ENCODE data around the gene CNOT6.

The CNOT6 gene

GRCh38 chr5:180601591-180602480 lies 107.7 kb downstream of the CNOT6 start:
- H3K4me3 ChIP-seq = no peak overlapping the region
- H3K27ac ChIP-seq = no peak overlapping the region
- H3K4me1 ChIP-seq = no peaks in the 10 kb centered on the region
- no peak for TF ChIP-seq CTCF (IDR thresholded peaks at IDR 0.05)
- no peaks in the 10 kb centered on the region for H3K36me3 ChIP-seq
- intact Hi-C loops (cut with DNase I; ENCODE audit: low total_unique reads) = no loop called here
- H3K27me3 ChIP-seq = peaks cover 0 to 10% of the 10 kb centered on the region in 2 donors
- peak; percentile 13 to 48 for DNase-seq
- no peaks in the 10 kb centered on the region for H3K9me3 ChIP-seq

- no peak overlapping the region for H3K4me3 ChIP-seq
- peak; percentile 8 to 16 for DNase-seq
- intact Hi-C loops (cut with DNase I; ENCODE audit: low total_unique reads) = no loop called here
- TF ChIP-seq CTCF (IDR thresholded peaks at IDR 0.05) = no peak
- H3K27me3 ChIP-seq = peaks cover 0 to 10% of the 10 kb centered on the region in 2 donors
- H3K9me3 ChIP-seq = no peaks in the 10 kb centered on the region
- no peaks in the 10 kb centered on the region for H3K4me1 ChIP-seq
- H3K36me3 ChIP-seq = no peaks in the 10 kb centered on the region
- H3K27ac ChIP-seq = no peak overlapping the region
These were observed 108.4 kb downstream of the CNOT6 start for GRCh38 chr5:180602481-180603075.

GRCh38 chr5:180603076-180603594 lies 109.0 kb downstream of the CNOT6 start:
- Histone ChIP-seq H3K4me1 (no peaks in the 10 kb centered on the region), H3K27ac (no peak overlapping the region), H3K27me3 (peaks cover 0 to 8% of the 10 kb centered on the region in 2 donors), H3K36me3 (no peaks in the 10 kb centered on the region), H3K4me3 (no peak overlapping the region), H3K9me3 (no peaks in the 10 kb centered on the region)
- intact Hi-C loops (cut with DNase I; ENCODE audit: low total_unique reads) = no loop called here
- peak in 1 of 2 donors; percentile 19 for DNase-seq
- TF ChIP-seq CTCF (IDR thresholded peaks at IDR 0.05) = no peak

GRCh38 chr5:180604271-180604670 lies 110.1 kb downstream of the CNOT6 start:
- TF ChIP-seq CTCF (IDR thresholded peaks at IDR 0.05) = no peak
- Histone ChIP-seq H3K27me3 (peaks cover 0 to 8% of the 10 kb centered on the region in 2 donors), H3K4me1 (no peaks in the 10 kb centered on the region), H3K36me3 (no peaks in the 10 kb centered on the region), H3K4me3 (no peak overlapping the region), H3K27ac (no peak overlapping the region), H3K9me3 (no peaks in the 10 kb centered on the region)
- intact Hi-C loops (cut with DNase I; ENCODE audit: low total_unique reads) = no loop called here
- DNase-seq = no peak

- Histone ChIP-seq H3K27ac (no peak overlapping the region), H3K27me3 (peaks cover 0 to 10% of the 10 kb centered on the region in 2 donors), H3K4me3 (no peak overlapping the region), H3K9me3 (no peaks in the 10 kb centered on the region), H3K36me3 (no peaks in the 10 kb centered on the region), H3K4me1 (no peaks in the 10 kb centered on the region)
- intact Hi-C loops (cut with DNase I; ENCODE audit: low total_unique reads) = no loop called here
- peak; percentile 17 to 48 for TF ChIP-seq CTCF (IDR thresholded peaks at IDR 0.05)
- DNase-seq = no peak
These were observed 111.5 kb downstream of the CNOT6 start for GRCh38 chr5:180605554-180606214.

Data from tibial artery (tissue), 4 donors.